Measurements from ENCODE around the gene FGF22. TPM values are rescaled to one million over a fixed set of nuclear protein-coding genes. Genes with fewer than 3 reads are reported as not detected.

The FGF22 gene
- total and polyA plus RNA-seq, 2 experiments from 2014 or later = 0.70 TPM; not detected in 1

- peaks cover 59% of the 10 kb centered on the region for H4K20me1 ChIP-seq (ENCODE audit: insufficient read depth, poor library complexity, severe bottlenecking)
- no peak overlapping the region for H3K4me3 ChIP-seq
- H3K79me2 ChIP-seq = peaks cover 67% of the 10 kb centered on the region
- DNase-seq (ENCODE audit: low spot score) = no peak
- TF ChIP-seq EZH2phosphoT487 (IDR thresholded peaks at IDR 0.05; ENCODE audit: low read depth, severe bottlenecking, unreplicated experiment) = no peak
- no peak for TF ChIP-seq EZH2 (IDR thresholded peaks at IDR 0.05; ENCODE audit: borderline replicate concordance)
- TF ChIP-seq CTCF (IDR thresholded peaks at IDR 0.05; ENCODE audit: poor library complexity) = no peak
- 95% methylated on average over 49 of the region's 54 CpGs for WGBS (ENCODE audit: low lambda C conversion rate, missing lambda C conversion rate)
- H3K4me2 ChIP-seq = no peak overlapping the region
- H3K36me3 ChIP-seq (replicated peaks; ENCODE audit: insufficient read depth, low read depth) = no peaks in the 10 kb centered on the region
- no peaks in the 10 kb centered on the region for H3K27me3 ChIP-seq
- H3K4me1 ChIP-seq (ENCODE audit: insufficient read depth) = peaks cover 5% of the 10 kb centered on the region
- no peak overlapping the region for H3K27ac ChIP-seq
- no peaks in the 10 kb centered on the region for H3K9me3 ChIP-seq (ENCODE audit: low read depth)
- no peak overlapping the region for H2AFZ ChIP-seq
- H3K9me2 ChIP-seq (replicated peaks; ENCODE audit: insufficient read depth) = no peaks in the 10 kb centered on the region
Observed at GRCh38 chr19:652467-653389, 13.0 kb downstream of the FGF22 start.

DNA sequence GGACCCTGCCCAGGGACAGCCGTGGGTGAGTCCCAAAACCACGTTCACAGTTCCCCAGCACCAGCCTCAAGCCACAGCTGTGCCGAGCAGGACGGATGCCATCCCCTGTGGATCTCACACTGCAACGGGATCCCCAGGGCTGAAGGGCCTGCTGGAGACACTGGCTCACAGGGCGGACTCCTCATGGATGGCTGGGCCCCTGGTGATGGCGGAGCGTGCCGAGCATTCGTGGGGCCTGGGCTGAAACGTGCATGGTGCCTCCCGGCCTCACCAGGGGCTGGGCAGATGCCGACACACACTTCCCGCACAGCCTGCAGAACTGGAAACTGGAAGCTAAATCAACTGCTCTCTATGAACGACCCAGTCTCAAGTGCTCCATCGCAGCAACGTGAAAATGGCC, 13.7 kb downstream of the FGF22 start:
- H3K27ac ChIP-seq = no peak overlapping the region
- no peak for DNase-seq (ENCODE audit: low spot score)
- H3K79me2 ChIP-seq = peaks cover 74% of the 10 kb centered on the region
- no peaks in the 10 kb centered on the region for H3K27me3 ChIP-seq
- H3K4me3 ChIP-seq = no peak overlapping the region
- no peaks in the 10 kb centered on the region for H3K9me2 ChIP-seq (replicated peaks; ENCODE audit: insufficient read depth)
- no peak for TF ChIP-seq CTCF (IDR thresholded peaks at IDR 0.05; ENCODE audit: poor library complexity)
- no peak for TF ChIP-seq EZH2phosphoT487 (IDR thresholded peaks at IDR 0.05; ENCODE audit: low read depth, severe bottlenecking, unreplicated experiment)
- TF ChIP-seq EZH2 (IDR thresholded peaks at IDR 0.05; ENCODE audit: borderline replicate concordance) = no peak
- H2AFZ ChIP-seq = no peak overlapping the region
- no peak overlapping the region for H3K4me2 ChIP-seq
- 94% methylated on average over 17 of the region's 17 CpGs for WGBS (ENCODE audit: low lambda C conversion rate, missing lambda C conversion rate)
- no peaks in the 10 kb centered on the region for H3K36me3 ChIP-seq (replicated peaks; ENCODE audit: insufficient read depth, low read depth)
- H3K4me1 ChIP-seq (ENCODE audit: insufficient read depth) = peaks cover 12% of the 10 kb centered on the region
- no peaks in the 10 kb centered on the region for H3K9me3 ChIP-seq (ENCODE audit: low read depth)
- peaks cover 66% of the 10 kb centered on the region for H4K20me1 ChIP-seq (ENCODE audit: insufficient read depth, poor library complexity, severe bottlenecking)

GRCh38 chr19:655691-656090, 16.0 kb downstream of the FGF22 start:
- Histone ChIP-seq H3K4me3 (no peak overlapping the region), H3K79me2 (peaks cover 95% of the 10 kb centered on the region), H3K36me3 (replicated peaks; ENCODE audit: insufficient read depth, low read depth) (no peaks in the 10 kb centered on the region), H3K9me2 (replicated peaks; ENCODE audit: insufficient read depth) (no peaks in the 10 kb centered on the region), H3K9me3 (ENCODE audit: low read depth) (no peaks in the 10 kb centered on the region), H3K4me2 (no peak overlapping the region), H2AFZ (no peak overlapping the region), H3K27me3 (no peaks in the 10 kb centered on the region), H4K20me1 (ENCODE audit: insufficient read depth, poor library complexity, severe bottlenecking) (peaks cover 88% of the 10 kb centered on the region), H3K27ac (no peak overlapping the region), H3K4me1 (ENCODE audit: insufficient read depth) (peaks cover 31% of the 10 kb centered on the region)
- 89% methylated on average over 16 of the region's 17 CpGs for WGBS (ENCODE audit: low lambda C conversion rate, missing lambda C conversion rate)
- TF ChIP-seq CTCF (IDR thresholded peaks at IDR 0.05; ENCODE audit: poor library complexity) (no peak), EZH2 (IDR thresholded peaks at IDR 0.05; ENCODE audit: borderline replicate concordance) (no peak), EZH2phosphoT487 (IDR thresholded peaks at IDR 0.05; ENCODE audit: low read depth, severe bottlenecking, unreplicated experiment) (no peak)
- no peak for DNase-seq (ENCODE audit: low spot score)
